Mesothelial cell of epicardium (in vitro differentiated cells): Measurements from ENCODE around the gene RIPOR1. TPM values are rescaled to one million over a fixed set of nuclear protein-coding genes. Genes with fewer than 3 reads are reported as not detected.

Experiments used
- DNase-seq, 2 experiments: peaks; one replicate each; pipeline ENCODE4 v3.0.0; 2021; ENCODE audit warnings: low spot score in 2 of 2; ENCODE audit not compliant: unreplicated experiment in 2 of 2
- H3K27ac Mint-ChIP-seq: 2 replicates; pipeline ENCODE4 v1.8.0; 2021; ENCODE audit warnings: mixed read lengths
- H3K27me3 Mint-ChIP-seq: 2 replicates; pipeline ENCODE4 v1.8.0; 2021; ENCODE audit warnings: low read depth, mixed read lengths
- H3K36me3 Mint-ChIP-seq: 2 replicates; pipeline ENCODE4 v1.8.0; 2021; ENCODE audit warnings: mixed read lengths
- H3K4me1 Mint-ChIP-seq: 2 replicates; pipeline ENCODE4 v1.8.0; 2021; ENCODE audit warnings: mixed read lengths
- H3K4me3 Mint-ChIP-seq: 2 replicates; pipeline ENCODE4 v1.8.0; 2021; ENCODE audit warnings: mild to moderate bottlenecking, moderate library complexity, mixed read lengths
- H3K9me3 Mint-ChIP-seq: 2 replicates; pipeline ENCODE4 v1.8.0; 2021; ENCODE audit warnings: mixed read lengths
- CTCF ChIP-seq: fragments of 200-600 bp; sonication (generic); IDR thresholded peaks from one replicate; pipeline ENCODE4 v1.5.0; 2021; ENCODE audit warnings: antibody characterized with exemption; ENCODE audit not compliant: unreplicated experiment
- total RNA-seq: library from RNA; stranded (reverse); gene quantifications from 3 replicates; pipeline ENCODE4 v1.2.1, GENCODE V29; 2021

RIPOR1 gene
- total RNA-seq = 55.9 to 69.2 TPM (median 58.9 TPM) in 3 replicates

GRCh38 chr16:67528222-67528869, at the start of gene RIPOR1:
TSS of gene RIPOR1 (plus strand) at chr16:67528829. CDS start at chr16:67538447, 9,618 bp downstream.
- TF ChIP-seq CTCF = no peak
- Mint-ChIP-seq H3K27ac (peak within 1 kb of the TSS; percentile 74), H3K36me3 (peaks cover 1% of the 10 kb centered on the region), H3K4me1 (peaks cover 28% of the 10 kb centered on the region), H3K9me3 (no peaks in the 10 kb centered on the region), H3K4me3 (peak within 1 kb of the TSS; percentile 85), H3K27me3 (no peaks in the 10 kb centered on the region)
- DNase-seq = peak in 1 of 2 experiments; percentile 58

GRCh38 chr16:67480833-67481560, 47.6 kb upstream of the RIPOR1 start, which contains the start of gene ATP6V0D1:
TSS of gene ATP6V0D1 (minus strand) at chr16:67481157. CDS start at chr16:67481086, 71 bp downstream.
- peak within 1 kb of the TSS; percentile 99 for H3K27ac Mint-ChIP-seq
- peak; percentile 99 for DNase-seq
- no peaks in the 10 kb centered on the region for H3K27me3 Mint-ChIP-seq
- peak; percentile 87 for TF ChIP-seq CTCF
- peak within 1 kb of the TSS; percentile 98 for H3K4me3 Mint-ChIP-seq
- no peaks in the 10 kb centered on the region for H3K9me3 Mint-ChIP-seq
- H3K36me3 Mint-ChIP-seq = peaks cover 2% of the 10 kb centered on the region
- H3K4me1 Mint-ChIP-seq = peaks cover 20% of the 10 kb centered on the region

- H3K36me3 Mint-ChIP-seq = peaks cover 2% of the 10 kb centered on the region
- no peaks in the 10 kb centered on the region for H3K9me3 Mint-ChIP-seq
- peak in 1 of 2 experiments; percentile 45 for DNase-seq
- peak overlapping the region; percentile 98 for H3K4me3 Mint-ChIP-seq
- peaks cover 20% of the 10 kb centered on the region for H3K4me1 Mint-ChIP-seq
- peak overlapping the region; percentile 97 for H3K27ac Mint-ChIP-seq
- H3K27me3 Mint-ChIP-seq = no peaks in the 10 kb centered on the region
- no peak for TF ChIP-seq CTCF
Measured at GRCh38 chr16:67481561-67482232, 46.9 kb upstream of the RIPOR1 start.

GRCh38 chr16:67482233-67482924, 46.2 kb upstream of the RIPOR1 start:
- DNase-seq = no peak
- Mint-ChIP-seq H3K27ac (peak overlapping the region; percentile 72), H3K36me3 (peaks cover 2% of the 10 kb centered on the region), H3K27me3 (no peaks in the 10 kb centered on the region), H3K4me3 (peak overlapping the region; percentile 98), H3K4me1 (peaks cover 20% of the 10 kb centered on the region), H3K9me3 (no peaks in the 10 kb centered on the region)
- no peak for TF ChIP-seq CTCF

- Mint-ChIP-seq H3K4me1 (peaks cover 18% of the 10 kb centered on the region), H3K27me3 (no peaks in the 10 kb centered on the region), H3K27ac (peak within 1 kb of the TSS; percentile 72), H3K4me3 (peak within 1 kb of the TSS; percentile 98), H3K9me3 (no peaks in the 10 kb centered on the region), H3K36me3 (peaks cover 2% of the 10 kb centered on the region)
- no peak for TF ChIP-seq CTCF
- no peak for DNase-seq
Measured at GRCh38 chr16:67483150-67483549, 45.5 kb upstream of the RIPOR1 start, which contains the start of gene AGRP. TSS of gene AGRP (minus strand) at chr16:67483547. CDS start at chr16:67483398, 149 bp downstream.
